Astrocyte (in vitro differentiated cells and primary cell): Measurements from ENCODE around the gene RAB40A. TPM values are rescaled to one million over a fixed set of nuclear protein-coding genes. Genes with fewer than 3 reads are reported as not detected.
A peak's percentile ranks its signal among the peaks of the same experiment; 100 is the strongest.

ENCODE experiments used
- DNase-seq: peaks from one replicate; pipeline ENCODE4 v3.0.0-alpha.2; 2010; ENCODE audit warnings: low read depth
- FAIRE-seq: peaks from 2 replicates; lab custom pipeline; 2011; peaks lifted over from hg19 to GRCh38; lab: Jason Lieb, UNC
- H2AFZ ChIP-seq: 2 replicates; pipeline ENCODE4 v1.6.0; 2012; ENCODE audit warnings: low read depth, low read length, inconsistent platforms
- H3K27ac ChIP-seq: 2 replicates; pipeline ENCODE4 v1.5.1; 2011; ENCODE audit warnings: low read depth, low read length, inconsistent platforms
- H3K27me3 ChIP-seq: 2 replicates; pipeline ENCODE4 v1.6.0; 2011; ENCODE audit warnings: low read length, inconsistent platforms; ENCODE audit not compliant: insufficient read depth
- H3K36me3 ChIP-seq: 2 replicates; pipeline ENCODE4 v1.5.1; 2011; ENCODE audit warnings: low read length, inconsistent platforms; ENCODE audit not compliant: insufficient read depth
- H3K4me1 ChIP-seq: 2 replicates; pipeline ENCODE4 v1.5.1; 2011; ENCODE audit warnings: low read length, inconsistent platforms; ENCODE audit not compliant: insufficient read depth
- H3K4me2 ChIP-seq: 2 replicates; pipeline ENCODE4 v1.6.0; 2012; ENCODE audit warnings: low read length, inconsistent platforms
- H3K4me3 ChIP-seq: 2 replicates; pipeline ENCODE4 v1.5.1; 2011; ENCODE audit warnings: low read depth, mild to moderate bottlenecking, low read length, inconsistent platforms; ENCODE audit not compliant: insufficient read depth
- H3K79me2 ChIP-seq: 2 replicates; pipeline ENCODE4 v1.6.0; 2012; ENCODE audit warnings: mild to moderate bottlenecking, low read length, inconsistent platforms; ENCODE audit not compliant: insufficient read depth
- H3K9ac ChIP-seq: 2 replicates; pipeline ENCODE4 v1.6.0; 2012; ENCODE audit warnings: mild to moderate bottlenecking, low read length, inconsistent platforms
- H3K9me3 ChIP-seq: 2 replicates; pipeline ENCODE4 v1.5.1; 2012; ENCODE audit warnings: low read depth, mild to moderate bottlenecking, low read length, inconsistent platforms; ENCODE audit not compliant: insufficient read depth
- H4K20me1 ChIP-seq: 2 replicates; pipeline ENCODE4 v1.6.0; 2012; ENCODE audit warnings: low read length, inconsistent platforms; ENCODE audit not compliant: insufficient read depth
- H3K27ac Mint-ChIP-seq: one replicate; pipeline ENCODE4 v1.8.0; 2021; ENCODE audit warnings: mild to moderate bottlenecking, mixed read lengths; ENCODE audit not compliant: unreplicated experiment
- H3K27me3 Mint-ChIP-seq: one replicate; pipeline ENCODE4 v1.8.0; 2021; ENCODE audit warnings: low read depth, mixed read lengths; ENCODE audit not compliant: unreplicated experiment
- H3K36me3 Mint-ChIP-seq: one replicate; pipeline ENCODE4 v1.8.0; 2021; ENCODE audit warnings: low read depth, mixed read lengths; ENCODE audit not compliant: unreplicated experiment
- H3K4me1 Mint-ChIP-seq: one replicate; pipeline ENCODE4 v1.8.0; 2021; ENCODE audit warnings: low read depth, mixed read lengths; ENCODE audit not compliant: unreplicated experiment
- H3K4me3 Mint-ChIP-seq: one replicate; pipeline ENCODE4 v1.8.0; 2021; ENCODE audit warnings: mild to moderate bottlenecking, moderate library complexity, mixed read lengths; ENCODE audit not compliant: unreplicated experiment
- H3K9me3 Mint-ChIP-seq: one replicate; pipeline ENCODE4 v1.8.0; 2021; ENCODE audit warnings: mild to moderate bottlenecking, mixed read lengths; ENCODE audit not compliant: unreplicated experiment
- EZH2 ChIP-seq: IDR thresholded peaks from 2 replicates; pipeline ENCODE4 v1.6.1; 2012; ENCODE audit warnings: mild to moderate bottlenecking, low read length, inconsistent platforms; ENCODE audit not compliant: insufficient read depth
- total RNA-seq: library from RNA; stranded (reverse); gene quantifications from 2 replicates; pipeline ENCODE4 v1.2.1, GENCODE V29; 2021
- TF ChIP-seq, protein P1 (sequence below): IDR thresholded peaks from 2 replicates; pipeline ENCODE4 v1.5.1; 2011; ENCODE audit warnings: low read depth, mild to moderate bottlenecking, inconsistent platforms, low read length, moderate library complexity; ENCODE audit not compliant: insufficient read depth

RAB40A gene
- total RNA-seq, 1 donor from 2014 or later, result 0.07 TPM

DNA sequence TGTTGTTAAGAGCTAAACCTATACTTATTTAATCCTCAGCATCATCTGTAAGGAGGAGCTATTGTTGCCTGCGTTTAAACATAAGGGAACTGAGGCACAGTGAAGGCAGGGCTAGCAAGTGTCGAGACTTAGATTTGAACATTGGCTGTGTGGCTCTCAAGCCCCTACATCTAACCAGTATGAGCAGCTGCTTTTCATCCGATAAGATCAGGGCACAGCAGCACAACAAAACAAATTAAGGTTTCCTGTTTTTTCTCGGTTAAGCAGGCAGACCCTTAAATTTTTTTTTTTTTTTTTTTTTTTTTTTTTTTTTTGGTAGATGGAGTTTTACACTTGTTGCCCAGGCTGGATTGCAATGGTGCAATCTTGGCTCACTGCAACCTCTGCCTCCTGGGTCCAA lies 35.6 kb downstream of the RAB40A start:
- Histone ChIP-seq H4K20me1 (no peaks in the 10 kb centered on the region), H3K9me3 (no peaks in the 10 kb centered on the region), H3K4me1 (no peaks in the 10 kb centered on the region), H2AFZ (no peak overlapping the region), H3K9ac (no peak overlapping the region), H3K4me2 (no peak overlapping the region), H3K79me2 (no peaks in the 10 kb centered on the region), H3K4me3 (no peak overlapping the region), H3K36me3 (no peaks in the 10 kb centered on the region), H3K27ac (no peak overlapping the region), H3K27me3 (no peaks in the 10 kb centered on the region)
- no peak overlapping the region for H3K27ac Mint-ChIP-seq
- H3K4me1 Mint-ChIP-seq, result no peaks in the 10 kb centered on the region
- TF ChIP-seq, protein P1, sequence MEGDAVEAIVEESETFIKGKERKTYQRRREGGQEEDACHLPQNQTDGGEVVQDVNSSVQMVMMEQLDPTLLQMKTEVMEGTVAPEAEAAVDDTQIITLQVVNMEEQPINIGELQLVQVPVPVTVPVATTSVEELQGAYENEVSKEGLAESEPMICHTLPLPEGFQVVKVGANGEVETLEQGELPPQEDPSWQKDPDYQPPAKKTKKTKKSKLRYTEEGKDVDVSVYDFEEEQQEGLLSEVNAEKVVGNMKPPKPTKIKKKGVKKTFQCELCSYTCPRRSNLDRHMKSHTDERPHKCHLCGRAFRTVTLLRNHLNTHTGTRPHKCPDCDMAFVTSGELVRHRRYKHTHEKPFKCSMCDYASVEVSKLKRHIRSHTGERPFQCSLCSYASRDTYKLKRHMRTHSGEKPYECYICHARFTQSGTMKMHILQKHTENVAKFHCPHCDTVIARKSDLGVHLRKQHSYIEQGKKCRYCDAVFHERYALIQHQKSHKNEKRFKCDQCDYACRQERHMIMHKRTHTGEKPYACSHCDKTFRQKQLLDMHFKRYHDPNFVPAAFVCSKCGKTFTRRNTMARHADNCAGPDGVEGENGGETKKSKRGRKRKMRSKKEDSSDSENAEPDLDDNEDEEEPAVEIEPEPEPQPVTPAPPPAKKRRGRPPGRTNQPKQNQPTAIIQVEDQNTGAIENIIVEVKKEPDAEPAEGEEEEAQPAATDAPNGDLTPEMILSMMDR, result no peak
- no peak for TF ChIP-seq EZH2
- no peak for DNase-seq
- H3K9me3 Mint-ChIP-seq, result no peaks in the 10 kb centered on the region
- H3K27me3 Mint-ChIP-seq, result peaks cover 2% of the 10 kb centered on the region
- H3K4me3 Mint-ChIP-seq, result no peak overlapping the region
- no peaks in the 10 kb centered on the region for H3K36me3 Mint-ChIP-seq
- no peak for FAIRE-seq

GRCh38 chrX:103480526-103480925 lies 38.8 kb downstream of the RAB40A start:
- Histone ChIP-seq H3K36me3 (no peaks in the 10 kb centered on the region), H4K20me1 (no peaks in the 10 kb centered on the region), H3K27ac (no peak overlapping the region), H3K27me3 (no peaks in the 10 kb centered on the region), H3K79me2 (no peaks in the 10 kb centered on the region), H3K4me3 (no peak overlapping the region), H3K9me3 (no peaks in the 10 kb centered on the region), H3K9ac (no peak overlapping the region), H2AFZ (no peak overlapping the region), H3K4me2 (no peak overlapping the region), H3K4me1 (no peaks in the 10 kb centered on the region)
- Mint-ChIP-seq H3K36me3 (no peaks in the 10 kb centered on the region), H3K27me3 (no peaks in the 10 kb centered on the region), H3K4me3 (no peak overlapping the region), H3K27ac (no peak overlapping the region), H3K4me1 (no peaks in the 10 kb centered on the region), H3K9me3 (no peaks in the 10 kb centered on the region)
- DNase-seq (no peak), FAIRE-seq (peak; percentile 80)
- TF ChIP-seq, protein P1, result no peak
- TF ChIP-seq EZH2, result no peak

DNA sequence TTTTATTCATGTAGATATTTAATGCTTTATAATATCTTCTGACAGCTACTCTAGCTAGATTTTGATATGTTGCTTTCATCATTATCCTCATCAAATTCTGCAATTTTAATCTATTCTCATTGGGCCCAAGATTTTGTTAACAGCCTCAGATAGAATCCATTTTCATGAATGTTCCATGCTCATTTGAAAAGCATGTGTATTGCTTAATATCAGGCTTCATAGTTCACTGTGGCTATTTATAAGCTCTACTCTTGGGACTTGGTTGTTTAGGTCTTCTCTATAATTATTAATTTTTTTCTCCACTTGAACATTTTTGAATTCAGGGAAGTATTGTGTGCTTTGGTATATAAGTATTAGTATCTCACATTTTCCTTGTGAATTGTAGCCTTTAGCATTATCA lies 41.8 kb downstream of the RAB40A start:
- no peak overlapping the region for H2AFZ ChIP-seq
- no peaks in the 10 kb centered on the region for H3K4me1 ChIP-seq
- TF ChIP-seq EZH2, result no peak
- TF ChIP-seq, protein P1, result no peak
- Mint-ChIP-seq H3K27ac (no peak overlapping the region), H3K36me3 (no peaks in the 10 kb centered on the region), H3K4me3 (no peak overlapping the region), H3K27me3 (no peaks in the 10 kb centered on the region), H3K9me3 (no peaks in the 10 kb centered on the region), H3K4me1 (no peaks in the 10 kb centered on the region)
- no peaks in the 10 kb centered on the region for H3K79me2 ChIP-seq
- no peaks in the 10 kb centered on the region for H4K20me1 ChIP-seq
- FAIRE-seq (no peak), DNase-seq (no peak)
- no peak overlapping the region for H3K27ac ChIP-seq
- no peak overlapping the region for H3K4me3 ChIP-seq
- H3K9me3 ChIP-seq, result no peaks in the 10 kb centered on the region
- no peaks in the 10 kb centered on the region for H3K36me3 ChIP-seq
- H3K9ac ChIP-seq, result no peak overlapping the region
- H3K27me3 ChIP-seq, result no peaks in the 10 kb centered on the region
- H3K4me2 ChIP-seq, result no peak overlapping the region
